Activated CD8-positive, alpha-beta memory T cell treated with anti-CD3 and anti-CD28 coated beads, Interleukin-2, amount 50 U/mL, for 48 hours (primary cell): ENCODE data around the gene PPFIA4.

ENCODE experiments used
- DNase-seq: peaks from one replicate; pipeline ENCODE4 v3.0.0-alpha.2; 2020

Gene PPFIA4

DNA sequence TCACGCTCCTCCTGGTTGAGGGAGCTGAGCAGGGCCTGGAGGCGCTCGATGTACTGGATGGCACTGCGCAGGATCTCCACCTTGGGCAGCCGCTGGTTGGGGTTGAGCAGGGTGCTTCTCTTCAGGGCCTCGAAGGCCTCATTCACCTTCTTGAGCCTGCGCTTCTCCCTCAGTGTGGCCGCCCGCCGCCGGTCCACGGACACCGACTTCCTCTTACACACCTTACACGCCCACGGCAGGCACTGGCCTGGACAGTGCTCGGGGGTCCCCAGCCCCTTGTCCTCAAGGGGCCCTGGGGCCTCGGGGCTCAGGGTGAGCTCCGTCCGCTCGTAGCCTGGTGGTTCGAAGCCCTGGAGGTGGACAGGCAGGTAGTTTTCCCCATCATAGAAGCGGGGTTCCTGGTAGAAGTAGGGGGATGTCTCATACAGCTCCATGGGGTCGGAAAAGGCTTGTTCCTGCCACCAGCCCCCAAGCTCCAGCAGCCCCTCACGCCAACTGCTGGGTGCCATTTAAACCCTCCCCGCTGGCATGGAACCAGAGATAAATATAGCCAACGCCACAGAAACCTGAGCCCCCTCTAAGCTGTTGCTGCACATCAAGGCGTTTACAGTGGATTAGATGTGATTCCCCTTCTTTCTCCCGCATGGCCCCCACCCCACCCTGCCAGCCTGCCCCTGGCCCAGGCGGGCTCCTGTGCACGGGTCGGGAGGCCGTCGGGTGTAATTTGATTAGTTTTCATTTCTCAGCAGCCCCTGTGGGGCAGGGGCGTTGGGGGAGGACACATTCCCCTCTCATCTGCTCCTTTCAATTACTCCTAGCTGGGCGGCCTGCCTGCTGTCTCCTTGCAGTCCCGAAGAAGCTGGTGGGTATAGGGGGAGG is 59.5 kb downstream of the PPFIA4 start, which contains the start of gene MYOG:
MYOG (minus strand) TSS at position 485 of the 879 bp plus-strand sequence; CDS start at position 434, 51 bp downstream.
- no peak for DNase-seq

DNA sequence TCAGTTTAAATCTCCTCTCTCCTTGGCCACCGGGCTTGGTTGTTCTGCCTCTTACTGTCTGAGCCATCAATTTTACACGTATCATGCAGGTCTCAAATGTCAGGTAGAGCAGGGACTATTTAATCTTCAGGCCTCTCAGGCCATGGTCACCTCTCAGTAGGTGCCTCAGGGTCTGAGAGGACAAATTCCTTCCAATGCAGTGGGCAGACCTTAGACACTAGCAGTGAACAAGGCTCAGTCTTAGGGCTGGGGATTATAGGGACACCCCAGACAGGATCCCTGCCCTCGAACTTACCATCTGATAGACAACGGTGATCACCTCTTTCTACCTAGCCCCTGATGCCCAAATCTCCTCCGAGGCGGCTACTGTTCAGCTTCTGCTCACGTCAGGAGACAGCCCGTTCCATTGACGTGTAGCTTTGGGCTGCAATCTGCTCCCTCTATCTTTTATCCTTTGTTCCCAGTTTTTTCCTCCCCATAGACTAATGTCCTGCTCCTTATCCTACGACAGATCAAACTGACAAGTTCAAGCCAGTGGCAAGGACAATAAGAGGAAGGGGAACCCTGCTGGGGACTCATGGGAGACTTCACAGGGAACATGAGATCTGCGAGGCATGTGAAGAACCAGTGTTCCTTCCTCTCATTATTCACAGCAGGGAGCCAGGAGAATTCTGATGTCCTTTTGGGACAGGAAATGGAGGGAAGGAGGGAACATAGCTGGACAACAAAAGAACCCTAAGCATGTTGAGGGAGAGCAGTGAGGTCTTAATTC is 60.9 kb downstream of the PPFIA4 start:
- no peak for DNase-seq

DNA sequence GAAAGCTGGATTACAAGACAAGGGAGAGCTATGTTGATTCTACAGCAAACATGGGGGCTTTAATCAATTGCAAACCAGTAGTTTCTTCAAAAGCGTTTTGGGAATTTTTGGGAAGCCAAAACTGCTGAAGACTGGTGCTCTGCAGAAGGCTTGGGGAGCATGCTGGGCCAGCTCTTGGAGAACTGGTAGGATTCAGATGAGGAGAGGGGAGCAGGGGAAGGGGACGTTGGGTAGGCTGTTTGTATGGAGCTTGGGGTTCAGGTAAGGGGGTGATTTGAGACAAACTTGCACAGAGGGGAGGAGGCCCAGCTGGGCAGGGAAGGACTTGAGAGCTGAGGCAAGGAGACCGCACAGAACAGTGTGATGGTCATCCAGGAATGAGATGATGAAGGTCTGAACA is 62.1 kb downstream of the PPFIA4 start:
- no peak for DNase-seq

DNA sequence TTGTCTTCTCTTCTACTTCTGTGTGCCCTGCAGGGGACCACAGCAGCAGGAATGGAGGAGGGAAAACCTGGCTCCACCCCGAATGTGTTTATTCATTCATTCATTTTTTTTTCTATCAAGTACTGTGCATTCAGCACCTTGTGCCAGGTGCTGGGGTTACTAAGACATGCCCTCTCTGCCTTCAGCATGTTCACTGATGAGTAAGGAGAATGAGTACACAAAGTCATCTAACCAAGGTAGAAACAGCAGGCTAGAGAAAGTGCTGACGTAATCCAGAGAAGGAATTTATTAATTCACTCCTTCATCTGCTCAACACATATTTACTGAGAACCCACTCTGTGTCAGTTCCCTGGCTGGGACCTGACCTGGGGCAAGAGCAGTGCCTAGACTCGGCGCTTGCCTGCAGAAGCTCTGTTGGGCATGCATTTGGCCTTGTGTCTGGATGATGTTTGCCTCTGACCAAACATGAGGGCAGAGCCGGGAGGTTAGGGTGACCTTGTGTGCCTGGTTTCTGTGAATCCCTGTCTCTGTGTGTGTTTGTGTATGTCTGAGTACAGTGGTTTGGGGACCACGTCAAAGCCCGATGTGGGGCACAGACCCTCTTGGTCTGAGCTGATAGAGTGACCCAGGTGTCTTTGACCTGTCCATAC is 62.8 kb downstream of the PPFIA4 start:
- no peak for DNase-seq

DNA sequence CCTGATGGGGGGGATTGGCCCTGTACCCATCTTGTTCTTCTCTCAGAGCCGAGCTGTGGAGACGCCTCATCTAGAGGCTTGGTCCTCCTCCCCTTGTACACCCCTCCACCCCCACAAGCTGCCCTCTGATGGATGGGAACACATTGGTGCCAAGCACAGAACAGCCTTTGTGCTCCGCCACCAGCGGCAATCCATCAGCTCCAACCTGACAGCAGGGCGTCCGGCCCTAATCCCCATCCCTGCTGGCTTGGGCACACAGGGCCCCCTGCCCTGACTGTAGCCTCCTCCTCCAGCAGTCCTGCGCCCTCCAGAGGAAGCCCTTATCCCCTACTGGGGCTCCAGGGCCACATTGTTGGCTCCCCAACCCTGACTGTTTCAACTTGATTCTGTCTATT is 63.4 kb downstream of the PPFIA4 start:
- no peak for DNase-seq

DNA sequence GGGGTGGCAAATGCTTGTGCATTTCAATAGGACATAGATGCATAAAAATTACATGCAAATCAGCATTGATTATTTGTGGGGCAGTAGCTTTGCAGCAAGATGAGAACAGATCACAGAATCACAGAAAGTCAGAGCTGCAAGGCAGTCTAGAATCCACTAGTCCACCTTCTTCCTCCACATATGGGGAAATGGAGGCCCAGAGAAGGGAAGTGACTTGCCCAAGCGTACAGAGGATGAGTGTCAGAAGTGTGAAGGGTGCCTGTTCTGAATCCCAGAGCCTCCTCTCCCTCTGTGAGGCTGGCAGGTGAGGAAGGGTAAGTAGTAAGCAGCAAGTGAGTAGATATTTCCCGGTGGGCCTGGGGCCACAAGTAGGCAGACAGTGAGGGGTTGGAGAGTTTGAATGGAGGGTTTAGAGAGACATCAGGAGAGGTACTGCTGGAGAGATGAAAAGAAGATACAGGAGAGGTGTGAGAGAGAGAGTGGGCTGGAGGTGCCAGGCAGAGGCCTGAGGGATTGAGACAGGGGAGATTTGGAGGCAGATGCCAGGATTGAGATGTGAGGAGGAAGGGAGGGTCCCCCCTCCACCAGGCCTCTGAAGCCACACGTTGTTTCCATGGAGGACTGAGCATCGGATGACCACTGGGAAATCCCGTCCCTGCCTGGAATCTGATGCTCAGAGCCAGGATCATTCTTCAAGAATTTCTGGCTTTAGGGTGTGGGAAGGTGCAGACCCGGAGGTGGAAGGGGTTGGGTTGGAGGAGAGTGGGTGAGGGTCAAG is 64.3 kb downstream of the PPFIA4 start:
- no peak for DNase-seq

DNA sequence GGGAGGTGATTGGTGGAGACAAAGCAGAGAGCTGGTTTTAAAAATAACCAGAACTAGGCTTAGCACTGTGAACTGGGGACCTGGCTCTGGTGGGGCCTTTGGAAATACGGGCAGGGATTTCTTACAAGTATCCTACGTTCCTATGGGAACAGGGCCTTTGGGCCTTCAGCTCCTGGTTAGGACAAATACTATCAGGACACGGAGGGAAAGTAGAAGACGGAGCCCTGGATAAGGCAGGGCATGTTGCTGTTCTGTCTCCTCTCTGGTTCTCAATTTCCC is 64.8 kb downstream of the PPFIA4 start:
- no peak for DNase-seq

DNA sequence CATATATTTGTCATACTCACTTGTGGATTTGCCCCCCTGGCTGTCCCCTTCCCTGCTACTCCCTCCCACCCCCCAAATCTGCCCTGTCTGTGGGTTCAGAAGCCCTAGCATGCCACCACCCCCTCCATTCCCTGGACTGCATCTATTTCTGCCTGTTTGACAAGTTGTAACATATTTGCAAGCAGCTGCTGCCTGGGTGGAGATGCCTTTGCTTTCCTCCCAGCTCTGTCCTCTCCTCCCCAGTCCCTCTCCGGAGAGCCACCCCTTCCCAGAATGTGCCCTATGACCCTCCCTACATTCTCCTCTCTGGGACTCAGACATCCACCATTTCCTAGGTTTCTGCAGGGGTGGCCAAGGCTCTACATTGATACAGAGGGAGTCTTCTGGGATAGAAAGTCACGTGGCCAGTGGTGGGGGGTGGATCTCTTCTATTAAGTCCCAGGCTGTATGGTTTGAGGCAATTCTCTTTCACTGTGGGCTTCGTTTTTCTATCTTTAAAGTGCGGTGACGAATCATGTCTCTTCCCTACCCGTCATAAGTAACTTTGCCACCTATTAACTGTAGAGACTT is 65.6 kb downstream of the PPFIA4 start:
- no peak for DNase-seq

DNA sequence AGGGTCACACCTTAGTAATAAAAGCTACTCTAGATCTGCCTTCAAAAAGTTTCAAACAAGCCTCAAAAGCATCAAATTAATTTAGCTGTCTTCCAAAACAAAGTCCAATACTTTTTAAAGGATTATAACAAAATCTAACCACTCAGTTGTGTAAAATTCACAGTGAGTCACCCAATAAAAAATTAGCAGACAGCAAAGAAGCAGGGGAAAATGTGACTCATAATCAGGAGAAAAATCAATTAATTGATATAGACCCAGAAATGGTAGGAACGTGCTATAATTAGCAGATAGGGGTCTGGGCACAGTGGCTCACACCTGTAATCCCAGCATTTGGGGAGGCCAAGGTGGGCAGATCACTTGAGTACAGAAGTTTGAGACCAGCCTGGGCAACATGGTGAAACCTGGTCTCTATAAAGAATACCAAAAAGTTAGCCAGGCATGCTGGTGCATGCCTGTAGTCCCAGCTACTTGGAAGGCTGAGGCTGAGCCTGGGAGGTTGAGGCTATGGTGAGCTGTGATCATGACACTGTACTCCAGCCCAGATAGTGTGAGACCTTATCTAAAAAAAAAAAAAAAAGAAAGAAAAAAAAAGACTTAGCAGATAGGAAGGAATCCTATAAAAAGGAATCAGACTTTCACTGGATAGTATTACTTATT is 67.6 kb downstream of the PPFIA4 start:
- no peak for DNase-seq

DNA sequence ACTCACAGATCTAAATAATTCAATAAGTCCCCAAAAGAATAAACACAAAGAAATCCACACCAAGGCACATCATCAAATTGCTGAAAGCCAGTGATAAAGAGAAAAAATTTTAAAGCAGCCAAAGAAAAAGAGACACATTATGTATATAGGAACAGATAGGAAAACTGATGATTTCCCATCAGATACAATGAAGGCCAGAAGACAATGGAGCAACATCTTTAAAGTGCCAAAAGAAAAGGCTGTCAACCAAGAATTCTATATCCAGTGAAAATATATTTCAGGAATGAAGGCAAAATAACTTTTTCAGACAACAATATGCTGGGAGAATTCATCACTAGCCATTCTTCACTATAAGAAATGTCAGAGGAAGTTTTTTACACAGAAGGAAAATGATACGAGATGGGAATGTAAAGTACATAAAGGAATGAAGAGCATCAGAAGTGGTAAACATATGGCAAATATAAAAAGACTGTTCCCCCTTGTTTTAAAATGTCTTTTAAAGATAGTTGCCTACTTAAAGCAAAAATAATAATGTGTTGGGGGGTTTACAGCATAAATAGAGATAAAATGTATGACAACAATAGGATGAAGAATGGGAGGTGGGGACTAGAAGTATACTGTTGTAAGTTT is 68.9 kb downstream of the PPFIA4 start:
- DNase-seq: no peak

DNA sequence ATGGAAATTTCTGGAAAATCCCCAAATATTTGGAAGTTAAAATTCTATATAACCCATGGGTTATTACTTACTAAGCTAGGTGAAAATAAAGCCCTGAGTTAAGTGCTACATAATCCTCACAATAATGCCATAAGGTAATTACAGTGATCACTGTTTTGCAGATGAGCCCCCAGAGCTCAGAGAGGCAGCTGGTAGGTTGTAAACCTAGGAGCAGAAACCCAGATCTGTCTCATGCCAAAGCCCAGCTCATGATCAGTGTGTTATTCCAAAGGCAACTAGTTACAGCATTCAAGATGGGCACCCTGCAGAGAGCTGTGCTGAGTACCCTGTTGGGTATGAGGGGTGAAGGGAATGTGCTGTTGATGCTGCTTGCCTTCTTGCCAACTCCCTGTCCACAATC is 70.3 kb downstream of the PPFIA4 start:
- no peak for DNase-seq

DNA sequence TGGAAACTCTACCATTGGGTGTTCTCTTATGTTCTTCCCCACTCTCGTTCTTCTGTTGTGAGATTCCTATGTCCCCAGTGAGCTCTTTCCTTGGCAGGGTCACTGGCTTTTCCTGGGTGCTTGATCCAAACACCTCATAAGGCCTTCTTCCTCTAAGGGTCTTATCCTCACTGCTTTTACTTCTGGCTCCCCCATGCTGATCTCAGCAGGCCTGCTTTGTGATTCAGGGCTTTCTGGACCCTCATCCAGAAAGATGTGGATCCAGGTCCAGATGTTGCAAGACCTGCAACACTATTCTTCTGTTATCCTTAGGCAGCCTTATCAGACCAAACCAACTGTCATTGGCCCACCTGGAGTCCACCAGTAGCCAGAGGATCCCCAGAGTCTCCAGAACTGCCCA is 70.7 kb downstream of the PPFIA4 start:
- DNase-seq: no peak

DNA sequence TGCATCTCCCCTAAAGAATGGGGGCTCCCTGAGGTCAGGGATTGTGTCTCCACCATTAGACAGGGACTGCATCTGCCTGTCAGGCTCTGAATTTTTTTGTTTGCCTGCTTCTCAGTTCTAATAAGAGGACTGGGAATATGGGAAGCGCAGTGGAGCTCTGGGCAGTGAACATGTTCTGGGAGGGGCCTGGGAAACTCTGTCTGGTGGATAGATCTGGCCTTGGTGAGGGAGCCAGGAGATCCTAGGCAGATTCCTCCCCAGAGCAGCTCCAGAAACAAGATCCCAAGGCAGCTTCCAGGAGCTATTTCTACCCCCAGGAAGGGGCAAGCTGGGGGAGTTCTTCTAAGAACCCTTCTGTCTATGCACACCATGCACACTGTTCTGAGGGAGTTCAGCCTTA is 72.2 kb downstream of the PPFIA4 start:
- DNase-seq: no peak

DNA sequence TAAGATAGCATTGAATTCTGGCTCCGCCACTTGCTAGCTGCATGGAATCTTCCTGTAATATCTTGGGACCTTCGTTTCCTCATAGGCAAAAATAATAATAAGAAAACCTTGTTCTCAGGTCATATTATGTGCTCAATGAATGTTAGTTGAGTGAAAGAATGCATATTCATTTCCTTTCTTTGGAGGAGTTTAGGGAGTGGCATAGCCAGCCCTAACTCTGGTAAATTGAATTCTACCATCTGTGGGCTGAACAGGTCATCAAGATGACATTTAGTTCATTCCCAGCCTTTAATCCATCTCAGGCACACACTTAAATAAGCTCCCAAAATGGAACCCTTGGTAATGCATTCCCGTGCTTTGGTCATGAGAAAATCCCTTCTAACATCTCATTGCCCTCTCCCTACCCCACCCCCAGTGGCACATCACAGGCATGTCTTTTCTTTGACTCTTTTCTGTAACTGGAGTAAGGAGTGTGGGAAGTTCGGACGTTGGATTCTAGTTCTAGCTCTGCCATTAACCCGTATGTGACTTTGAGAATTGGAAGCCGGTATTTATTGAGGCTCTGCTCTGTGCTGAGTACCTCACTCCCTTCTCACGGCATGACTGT is 72.7 kb downstream of the PPFIA4 start:
- DNase-seq: no peak

DNA sequence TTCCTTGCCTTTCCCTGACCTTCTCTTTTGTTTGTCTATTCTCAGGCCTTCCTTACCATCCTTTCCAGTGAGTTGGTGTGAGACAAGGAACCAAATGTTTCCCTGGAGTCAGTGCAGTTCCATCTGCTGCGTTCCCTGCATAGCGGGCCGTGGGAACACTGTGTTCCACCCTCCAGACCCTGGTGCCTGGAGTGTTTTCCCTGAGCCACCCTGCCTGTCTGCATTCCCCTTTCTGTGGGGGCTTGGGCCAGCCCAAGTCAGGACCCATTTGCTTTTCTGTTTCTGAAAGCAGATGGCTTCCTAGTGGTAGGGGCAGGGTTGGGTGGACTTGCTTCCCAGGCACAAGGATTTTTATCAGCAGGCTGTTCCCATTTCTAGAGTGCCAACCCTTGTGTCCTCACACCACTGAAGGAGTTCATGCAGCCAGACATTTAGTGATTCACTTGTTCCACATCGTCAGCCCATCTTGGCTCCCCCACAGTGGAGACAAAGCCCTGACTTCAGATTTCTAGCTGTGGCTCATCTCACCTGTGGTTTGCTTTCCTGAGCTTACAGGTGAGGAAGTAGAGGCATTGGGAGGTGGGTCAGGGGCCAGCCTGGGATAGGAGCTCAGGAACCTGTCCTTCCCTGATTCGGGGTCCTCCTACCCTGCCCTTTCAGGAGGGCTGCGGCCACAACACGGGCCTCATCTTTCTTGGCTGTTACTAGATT is 73.7 kb downstream of the PPFIA4 start:
- no peak for DNase-seq

DNA sequence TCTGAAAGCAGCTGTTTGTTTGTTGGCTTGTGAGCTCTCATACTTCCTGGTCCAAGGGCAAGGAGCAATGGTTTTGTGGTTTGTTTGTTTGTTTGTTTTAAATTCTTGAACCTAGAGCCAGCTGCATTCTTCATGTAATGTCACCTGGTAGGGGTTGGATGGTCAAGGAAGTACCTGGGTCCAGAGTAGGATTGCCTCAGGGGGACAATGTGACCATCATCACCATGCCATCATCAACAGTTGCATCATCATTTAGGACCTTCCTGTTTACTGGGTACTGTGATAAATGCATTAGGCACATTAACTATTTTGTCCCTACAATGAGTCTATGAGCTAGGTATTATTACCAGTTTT is 74.2 kb downstream of the PPFIA4 start:
- no peak for DNase-seq

DNA sequence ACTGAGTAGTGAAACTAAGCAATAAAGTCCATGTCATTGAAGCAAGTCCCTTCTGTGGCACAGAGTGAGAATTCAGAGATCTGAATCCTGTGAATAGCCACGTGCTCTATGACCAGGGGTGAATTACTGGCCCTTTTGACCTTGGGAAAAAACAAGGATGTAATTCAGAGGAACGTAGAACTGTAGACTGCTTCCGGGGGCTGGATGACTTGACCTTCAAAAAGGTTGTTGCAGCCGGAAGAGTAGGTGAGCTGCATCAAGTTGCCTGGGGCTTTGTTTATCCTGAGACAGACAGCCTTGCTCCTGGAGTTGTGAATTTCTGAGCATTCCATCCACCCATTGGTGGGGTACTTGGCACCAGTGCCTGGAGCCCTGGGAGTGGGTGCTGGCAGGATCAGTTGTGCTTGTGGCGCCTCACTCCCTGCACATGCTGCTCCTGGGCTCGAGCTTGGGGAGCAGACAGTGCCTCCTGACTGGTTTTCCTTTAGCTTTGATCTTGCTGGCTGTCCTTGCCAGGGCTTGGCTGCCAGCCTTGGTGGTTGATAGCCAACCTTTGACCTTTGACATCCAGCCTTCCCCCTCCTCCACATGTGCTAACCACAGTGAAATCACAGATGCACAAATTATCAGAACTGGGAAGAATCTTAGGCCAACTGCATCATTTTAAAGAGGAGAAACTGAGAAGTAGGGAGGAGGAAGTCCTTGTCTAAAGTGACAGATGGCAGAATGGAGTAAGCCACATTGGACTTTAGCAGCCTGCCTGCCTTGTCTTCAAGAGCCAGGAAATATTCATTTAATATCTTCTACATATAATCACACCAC is 75.7 kb downstream of the PPFIA4 start:
- DNase-seq: no peak

DNA sequence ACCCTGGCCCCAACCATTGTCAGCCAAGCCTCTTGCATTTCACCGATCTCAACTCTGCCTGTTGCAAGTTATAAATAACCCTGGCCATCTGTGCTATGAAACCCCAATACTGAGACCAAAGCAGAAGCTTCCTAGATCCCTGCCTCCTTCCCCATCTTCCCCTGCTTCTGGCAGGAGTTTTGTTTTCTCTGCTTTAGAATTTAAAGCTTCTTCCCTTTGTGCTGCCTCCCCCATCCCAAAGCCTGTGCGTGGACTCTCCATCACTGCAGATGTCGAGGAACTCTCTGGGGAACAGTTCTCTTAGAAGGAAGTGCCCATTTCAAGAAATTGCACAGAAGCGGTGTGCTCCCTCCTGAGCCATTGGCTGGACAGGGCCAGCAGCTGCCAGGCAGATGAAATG is 76.9 kb downstream of the PPFIA4 start:
- DNase-seq: no peak

DNA sequence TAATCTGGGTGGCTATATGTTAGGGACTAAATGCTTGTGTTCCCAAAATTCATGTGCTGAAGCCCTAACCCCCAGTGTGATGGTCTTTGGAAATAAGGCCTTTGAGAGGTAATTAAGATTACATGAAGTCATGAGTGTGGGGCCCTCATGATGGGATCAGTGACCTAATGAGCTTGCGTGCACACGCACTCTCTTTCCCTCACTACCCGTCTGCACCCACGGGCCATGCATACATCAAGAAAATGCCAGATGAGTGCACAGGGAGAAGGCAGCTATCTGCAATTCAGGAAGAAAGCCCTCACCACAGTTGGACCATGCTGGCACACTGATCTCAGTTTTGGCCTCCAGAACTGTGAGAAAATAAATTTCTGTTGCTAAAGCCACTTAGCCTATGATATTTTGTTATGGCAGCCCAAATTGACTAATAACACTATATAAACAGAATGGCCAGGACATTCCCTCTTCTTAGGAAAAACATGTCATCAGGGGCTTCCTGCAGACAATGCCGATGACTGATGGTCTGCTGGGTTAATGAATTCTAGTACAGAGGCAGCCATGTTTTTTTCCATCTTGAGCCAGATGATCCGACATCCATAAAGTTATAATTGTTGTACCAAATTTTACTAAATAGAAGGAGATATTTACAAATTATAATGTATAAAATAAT is 77.7 kb downstream of the PPFIA4 start:
- DNase-seq: no peak
